Measurements from ENCODE around the gene FEZ2. TPM values are rescaled to one million over a fixed set of nuclear protein-coding genes. Genes with fewer than 3 reads are reported as not detected.

The FEZ2 gene
- total and polyA plus RNA-seq, 2 of the 8 experiments (the other 6 are each of a cell fraction or from before 2014, with no cell fraction given): 7.5 to 16.4 TPM

GRCh38 chr2:36587101-36587500 is 10.9 kb downstream of the FEZ2 start (continued):
- TF ChIP-seq CHD7 (IDR thresholded peaks at IDR 0.05; ENCODE audit: insufficient replicate concordance, low read length): no peak
- TF ChIP-seq POU5F1 (IDR thresholded peaks at IDR 0.05; ENCODE audit: low read depth, low read length): no peak
- TF ChIP-seq CTCF (IDR thresholded peaks at IDR 0.05; ENCODE audit: control extremely low read depth in 1 of 3, insufficient read depth in 1 of 3, low read depth in 1 of 3, low read length in 3 of 3): no peak
